ENCODE results near the gene BABAM2. TPM values are rescaled to one million over a fixed set of nuclear protein-coding genes. Genes with fewer than 3 reads are reported as not detected.

Gene BABAM2
- total and polyA plus RNA-seq, 7 experiments from 2014 or later = 34.2 to 58.2 (median 44.2) TPM

DNA sequence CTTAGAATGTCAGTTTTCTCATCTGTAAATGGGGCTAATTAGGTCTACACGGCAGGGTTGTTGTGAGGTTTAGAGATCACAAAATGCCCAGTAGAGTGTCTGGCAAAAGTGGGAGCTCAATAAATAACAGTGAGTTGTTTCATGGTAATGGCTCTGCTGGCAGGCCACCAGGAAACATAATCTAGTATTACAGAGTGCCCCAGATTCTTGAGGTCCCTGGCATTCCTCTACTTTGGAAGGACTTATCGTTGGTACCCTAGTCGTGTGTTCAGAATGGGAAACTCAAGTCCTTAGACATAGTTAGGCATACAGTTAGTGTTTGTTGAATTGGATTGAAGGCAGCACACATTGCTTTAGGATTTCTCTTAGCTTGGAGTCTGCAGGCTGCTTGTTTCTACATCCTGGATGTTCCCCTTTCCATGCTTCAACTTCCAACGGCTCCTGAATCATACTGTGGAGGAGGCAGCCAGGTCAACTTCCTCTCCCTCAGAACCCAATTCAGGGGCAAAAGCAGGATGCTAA lies 340.6 kb downstream of the BABAM2 start:
- CTCF ChIA-PET = no interaction called here
- Mint-ChIP-seq H3K4me1 (peaks cover 0 to 12% (median 0%) of the 10 kb centered on the region in 7 donors), H3K9me3 (no peaks in the 10 kb centered on the region), H3K36me3 (peaks cover 3 to 26% (median 14%) of the 10 kb centered on the region in 5 donors), H3K4me3 (no peak overlapping the region), H3K27me3 (no peaks in the 10 kb centered on the region), H3K27ac (peak overlapping the region in 1 of 9 donors; percentile 2)
- no peaks in the 10 kb centered on the region for H3K36me3 ChIP-seq (ENCODE audit: control insufficient read depth in 2 of 3, insufficient read depth in 3 of 3, low read length in 3 of 3)
- H3K4me3 ChIP-seq (ENCODE audit: low read length) = no peak overlapping the region
- DNase-seq (no peak), ATAC-seq (no peak)
- no peaks in the 10 kb centered on the region for H3K9me3 ChIP-seq (ENCODE audit: control insufficient read depth in 2 of 3, low read length in 3 of 3)
- POLR2A ChIA-PET = no interaction called here
- H3K27ac ChIP-seq (ENCODE audit: low read depth, low read length) = no peak overlapping the region
- no peaks in the 10 kb centered on the region for H3K27me3 ChIP-seq (ENCODE audit: control insufficient read depth in 2 of 2, insufficient read depth in 2 of 2, low read length in 2 of 2)
- intact Hi-C loops (cut with micrococcal nuclease) = no loop called here
- no peaks in the 10 kb centered on the region for H3K4me1 ChIP-seq (ENCODE audit: control insufficient read depth in 2 of 2, insufficient read depth in 2 of 2, low read length in 2 of 2)

DNA sequence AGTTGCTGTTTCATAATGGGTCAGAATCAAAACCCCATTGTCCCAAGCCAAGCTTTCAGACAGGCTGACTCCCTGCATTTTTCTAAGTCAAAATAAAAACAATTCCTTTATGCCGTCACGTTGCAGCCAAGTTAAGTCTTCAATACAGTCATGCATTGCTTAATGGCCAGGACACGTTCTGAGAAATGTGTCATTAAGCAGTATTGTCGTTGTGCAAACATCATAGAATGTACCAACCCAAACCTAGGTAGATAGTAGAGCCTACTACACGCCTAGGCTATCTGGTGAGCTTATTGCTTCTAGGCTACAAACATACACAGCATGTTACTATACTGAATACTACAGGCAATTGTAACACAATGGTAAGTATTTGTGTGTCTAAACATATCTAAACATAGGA lies 341.8 kb downstream of the BABAM2 start:
- intact Hi-C loops (cut with micrococcal nuclease) = no loop called here
- POLR2A ChIA-PET = no interaction called here
- no peak for DNase-seq
- Histone ChIP-seq H3K9me3 (ENCODE audit: control insufficient read depth in 2 of 3, low read length in 3 of 3) (no peaks in the 10 kb centered on the region), H3K27me3 (ENCODE audit: control insufficient read depth in 2 of 2, insufficient read depth in 2 of 2, low read length in 2 of 2) (no peaks in the 10 kb centered on the region), H3K36me3 (ENCODE audit: control insufficient read depth in 2 of 3, insufficient read depth in 3 of 3, low read length in 3 of 3) (peaks cover 0 to 4% (median 0%) of the 10 kb centered on the region in 3 experiments), H3K4me3 (ENCODE audit: low read length) (no peak overlapping the region), H3K27ac (ENCODE audit: low read depth, low read length) (no peak overlapping the region), H3K4me1 (ENCODE audit: control insufficient read depth in 2 of 2, insufficient read depth in 2 of 2, low read length in 2 of 2) (no peaks in the 10 kb centered on the region)
- CTCF ChIA-PET = no interaction called here
- no peaks in the 10 kb centered on the region for H3K9me3 Mint-ChIP-seq
- H3K27ac Mint-ChIP-seq = no peak overlapping the region
- no peak overlapping the region for H3K4me3 Mint-ChIP-seq
- peaks cover 0 to 10% (median 0%) of the 10 kb centered on the region in 7 donors for H3K4me1 Mint-ChIP-seq
- no peak for ATAC-seq
- H3K27me3 Mint-ChIP-seq = no peaks in the 10 kb centered on the region
- H3K36me3 Mint-ChIP-seq = peaks cover 5 to 19% (median 13%) of the 10 kb centered on the region in 5 donors

DNA sequence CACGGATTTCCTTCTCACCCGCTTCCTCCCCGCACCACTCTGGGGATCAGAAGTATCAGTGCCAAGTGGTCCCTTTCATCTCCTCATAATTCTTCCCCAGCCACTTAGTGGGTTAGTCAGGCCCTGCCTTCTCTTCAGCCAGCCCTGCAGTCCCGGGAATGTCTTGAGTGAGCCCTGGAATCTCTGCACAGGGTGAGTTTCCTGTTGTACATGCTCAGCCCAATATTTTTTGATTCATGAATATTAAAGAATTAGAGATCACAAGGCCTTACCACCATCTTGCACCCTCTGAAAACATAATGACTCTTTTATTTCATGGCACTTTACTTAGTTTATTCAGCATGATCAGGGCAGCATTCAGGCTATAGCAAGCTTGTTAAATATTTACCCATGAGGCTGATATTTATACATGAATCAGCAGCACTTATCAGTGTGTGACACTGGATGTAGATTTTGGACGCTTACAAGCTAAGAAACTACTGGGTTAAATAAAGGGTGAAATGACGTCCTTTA lies 342.7 kb downstream of the BABAM2 start:
- intact Hi-C loops (cut with micrococcal nuclease) = no loop called here
- H3K4me3 ChIP-seq (ENCODE audit: low read length) = no peak overlapping the region
- peaks cover 0 to 7% (median 0%) of the 10 kb centered on the region in 3 experiments for H3K36me3 ChIP-seq (ENCODE audit: control insufficient read depth in 2 of 3, insufficient read depth in 3 of 3, low read length in 3 of 3)
- H3K27ac ChIP-seq (ENCODE audit: low read depth, low read length) = no peak overlapping the region
- ATAC-seq (no peak), DNase-seq (no peak)
- peaks cover 0 to 7% (median 0%) of the 10 kb centered on the region in 7 donors for H3K4me1 Mint-ChIP-seq
- no peaks in the 10 kb centered on the region for H3K4me1 ChIP-seq (ENCODE audit: control insufficient read depth in 2 of 2, insufficient read depth in 2 of 2, low read length in 2 of 2)
- ChIA-PET CTCF (no interaction called here), POLR2A (no interaction called here)
- no peaks in the 10 kb centered on the region for H3K9me3 ChIP-seq (ENCODE audit: control insufficient read depth in 2 of 3, low read length in 3 of 3)
- H3K27me3 Mint-ChIP-seq = no peaks in the 10 kb centered on the region
- no peak overlapping the region for H3K27ac Mint-ChIP-seq
- peaks cover 5 to 20% (median 15%) of the 10 kb centered on the region in 5 donors for H3K36me3 Mint-ChIP-seq
- no peaks in the 10 kb centered on the region for H3K27me3 ChIP-seq (ENCODE audit: control insufficient read depth in 2 of 2, insufficient read depth in 2 of 2, low read length in 2 of 2)
- no peak overlapping the region for H3K4me3 Mint-ChIP-seq
- no peaks in the 10 kb centered on the region for H3K9me3 Mint-ChIP-seq

DNA sequence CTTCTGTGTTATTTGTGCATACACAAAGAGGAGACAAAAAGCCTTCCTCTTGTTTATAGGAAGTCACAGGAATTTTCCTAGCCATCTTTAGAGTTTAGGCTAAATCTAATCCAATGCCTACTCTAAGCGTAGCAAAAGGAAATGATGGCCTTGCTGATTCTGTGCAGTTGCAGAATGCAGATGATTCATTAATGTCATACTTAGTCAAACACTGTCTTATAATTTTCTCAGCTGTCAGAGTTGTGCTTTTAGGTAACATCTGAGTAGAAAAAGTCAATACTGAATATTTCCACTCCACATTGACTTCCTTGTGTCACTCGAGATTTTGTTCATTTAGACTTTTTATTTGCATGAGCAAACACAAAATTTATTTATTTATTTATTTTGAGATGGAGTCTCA lies 344.3 kb downstream of the BABAM2 start:
- Mint-ChIP-seq H3K4me3 (no peak overlapping the region), H3K27ac (no peak overlapping the region), H3K4me1 (peaks cover 0 to 7% (median 0%) of the 10 kb centered on the region in 7 donors), H3K36me3 (peaks cover 5 to 23% (median 13%) of the 10 kb centered on the region in 5 donors), H3K9me3 (no peaks in the 10 kb centered on the region), H3K27me3 (no peaks in the 10 kb centered on the region)
- Histone ChIP-seq H3K4me3 (ENCODE audit: low read length) (no peak overlapping the region), H3K9me3 (ENCODE audit: control insufficient read depth in 2 of 3, low read length in 3 of 3) (no peaks in the 10 kb centered on the region), H3K4me1 (ENCODE audit: control insufficient read depth in 2 of 2, insufficient read depth in 2 of 2, low read length in 2 of 2) (no peaks in the 10 kb centered on the region), H3K27me3 (ENCODE audit: control insufficient read depth in 2 of 2, insufficient read depth in 2 of 2, low read length in 2 of 2) (no peaks in the 10 kb centered on the region), H3K36me3 (ENCODE audit: control insufficient read depth in 2 of 3, insufficient read depth in 3 of 3, low read length in 3 of 3) (peaks cover 0 to 7% (median 0%) of the 10 kb centered on the region in 3 experiments), H3K27ac (ENCODE audit: low read depth, low read length) (no peak overlapping the region)
- POLR2A ChIA-PET = no interaction called here
- intact Hi-C loops (cut with micrococcal nuclease) = no loop called here
- CTCF ChIA-PET = no interaction called here
- DNase-seq (no peak), ATAC-seq (no peak)

GRCh38 chr2:28239207-28239606 lies 348.7 kb downstream of the BABAM2 start:
- H3K27me3 Mint-ChIP-seq = no peaks in the 10 kb centered on the region
- H3K36me3 Mint-ChIP-seq = peaks cover 8 to 35% (median 13%) of the 10 kb centered on the region in 5 donors
- peaks cover 0 to 8% (median 0%) of the 10 kb centered on the region in 7 donors for H3K4me1 Mint-ChIP-seq
- no peak overlapping the region for H3K4me3 ChIP-seq (ENCODE audit: low read length)
- ChIA-PET POLR2A (interaction anchor here (0.6 kb wide), 1 partner anchor 20 kb away, joined by 4 read pairs; no protein-coding TSS in a partner anchor), CTCF (no interaction called here)
- no peak overlapping the region for H3K27ac Mint-ChIP-seq
- H3K9me3 Mint-ChIP-seq = no peaks in the 10 kb centered on the region
- no peaks in the 10 kb centered on the region for H3K27me3 ChIP-seq (ENCODE audit: control insufficient read depth in 2 of 2, insufficient read depth in 2 of 2, low read length in 2 of 2)
- ATAC-seq (no peak), DNase-seq (no peak)
- H3K4me3 Mint-ChIP-seq = no peak overlapping the region
- no peaks in the 10 kb centered on the region for H3K9me3 ChIP-seq (ENCODE audit: control insufficient read depth in 2 of 3, low read length in 3 of 3)
- no peak overlapping the region for H3K27ac ChIP-seq (ENCODE audit: low read depth, low read length)
- peaks cover 0 to 15% (median 0%) of the 10 kb centered on the region in 3 experiments for H3K36me3 ChIP-seq (ENCODE audit: control insufficient read depth in 2 of 3, insufficient read depth in 3 of 3, low read length in 3 of 3)
- intact Hi-C loops (cut with micrococcal nuclease) = no loop called here
- H3K4me1 ChIP-seq (ENCODE audit: control insufficient read depth in 2 of 2, insufficient read depth in 2 of 2, low read length in 2 of 2) = no peaks in the 10 kb centered on the region

- Mint-ChIP-seq H3K4me3 (no peak overlapping the region), H3K9me3 (no peaks in the 10 kb centered on the region), H3K27ac (no peak overlapping the region), H3K36me3 (peaks cover 8 to 37% (median 18%) of the 10 kb centered on the region in 5 donors), H3K4me1 (peaks cover 0 to 8% (median 0%) of the 10 kb centered on the region in 7 donors), H3K27me3 (no peaks in the 10 kb centered on the region)
- ATAC-seq (no peak), DNase-seq (no peak)
- no peak overlapping the region for H3K4me3 ChIP-seq (ENCODE audit: low read length)
- POLR2A ChIA-PET = no interaction called here
- CTCF ChIA-PET = no interaction called here
- H3K27me3 ChIP-seq (ENCODE audit: control insufficient read depth in 2 of 2, insufficient read depth in 2 of 2, low read length in 2 of 2) = no peaks in the 10 kb centered on the region
- intact Hi-C loops (cut with micrococcal nuclease) = no loop called here
- H3K4me1 ChIP-seq (ENCODE audit: control insufficient read depth in 2 of 2, insufficient read depth in 2 of 2, low read length in 2 of 2) = no peaks in the 10 kb centered on the region
- H3K9me3 ChIP-seq (ENCODE audit: control insufficient read depth in 2 of 3, low read length in 3 of 3) = no peaks in the 10 kb centered on the region
- peaks cover 0 to 15% (median 0%) of the 10 kb centered on the region in 3 experiments for H3K36me3 ChIP-seq (ENCODE audit: control insufficient read depth in 2 of 3, insufficient read depth in 3 of 3, low read length in 3 of 3)
- H3K27ac ChIP-seq (ENCODE audit: low read depth, low read length) = no peak overlapping the region
Observed at GRCh38 chr2:28240937-28241336, 350.4 kb downstream of the BABAM2 start.

- no peak overlapping the region for H3K4me3 Mint-ChIP-seq
- H3K27me3 ChIP-seq (ENCODE audit: control insufficient read depth in 2 of 2, insufficient read depth in 2 of 2, low read length in 2 of 2) = no peaks in the 10 kb centered on the region
- H3K27me3 Mint-ChIP-seq = no peaks in the 10 kb centered on the region
- intact Hi-C loops (cut with micrococcal nuclease) = no loop called here
- no peaks in the 10 kb centered on the region for H3K9me3 ChIP-seq (ENCODE audit: control insufficient read depth in 2 of 3, low read length in 3 of 3)
- ChIA-PET CTCF (no interaction called here), POLR2A (no interaction called here)
- H3K9me3 Mint-ChIP-seq = no peaks in the 10 kb centered on the region
- H3K36me3 ChIP-seq (ENCODE audit: control insufficient read depth in 2 of 3, insufficient read depth in 3 of 3, low read length in 3 of 3) = no peaks in the 10 kb centered on the region
- no peak for DNase-seq
- peaks cover 0 to 23% (median 12%) of the 10 kb centered on the region in 5 donors for H3K36me3 Mint-ChIP-seq
- H3K4me1 Mint-ChIP-seq = peaks cover 8 to 36% (median 27%) of the 10 kb centered on the region in 7 donors
- no peak overlapping the region for H3K4me3 ChIP-seq (ENCODE audit: low read length)
- peak overlapping the region in 6 of 9 donors; percentile 4 to 68 (median 29) for H3K27ac Mint-ChIP-seq
- peaks cover 4 to 10% of the 10 kb centered on the region in 2 donors for H3K4me1 ChIP-seq (ENCODE audit: control insufficient read depth in 2 of 2, insufficient read depth in 2 of 2, low read length in 2 of 2)
- no peak for ATAC-seq
- no peak overlapping the region for H3K27ac ChIP-seq (ENCODE audit: low read depth, low read length)
Observed at GRCh38 chr2:28247290-28247689, 356.8 kb downstream of the BABAM2 start.
